ENCODE data around the gene KLF13. TPM values are rescaled to one million over a fixed set of nuclear protein-coding genes. Genes with fewer than 3 reads are reported as not detected.

The KLF13 gene
- total RNA-seq, 1 donor from 2014 or later, result 129 TPM

DNA sequence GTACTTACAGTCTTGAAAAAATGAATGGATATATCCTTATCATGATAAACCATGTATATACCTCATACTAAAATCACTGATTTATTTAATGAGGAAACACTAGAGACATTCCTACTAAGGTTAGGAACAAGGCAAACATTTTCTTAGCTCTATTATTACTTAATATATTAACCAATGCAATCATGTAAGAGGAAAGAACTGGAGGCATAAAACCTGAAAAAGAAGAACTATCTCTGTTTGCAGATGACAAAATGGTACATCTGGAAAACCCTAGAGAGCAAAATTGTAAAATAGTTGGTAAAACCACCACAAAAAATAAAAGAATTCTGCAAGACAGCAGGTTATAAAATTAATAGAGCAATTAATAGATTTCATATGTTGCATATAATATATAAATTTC lies 81.2 kb downstream of the KLF13 start:
- peaks cover 7% of the 10 kb centered on the region for H3K27me3 Mint-ChIP-seq (ENCODE audit: insufficient read depth)
- intact Hi-C loops (cut with micrococcal nuclease), result no loop called here
- no peak overlapping the region for H3K27ac Mint-ChIP-seq
- H3K9me3 Mint-ChIP-seq, result peaks cover 39% of the 10 kb centered on the region
- H3K36me3 Mint-ChIP-seq (ENCODE audit: low read depth), result peaks cover 18% of the 10 kb centered on the region
- H3K4me1 Mint-ChIP-seq (ENCODE audit: low read depth), result peaks cover 18% of the 10 kb centered on the region
- no peak for DNase-seq (ENCODE audit: low spot score)
- H3K4me3 Mint-ChIP-seq, result no peak overlapping the region

GRCh38 chr15:31408724-31409123 lies 82.1 kb downstream of the KLF13 start:
- no peak overlapping the region for H3K4me3 Mint-ChIP-seq
- H3K36me3 Mint-ChIP-seq (ENCODE audit: low read depth), result peaks cover 18% of the 10 kb centered on the region
- no peak overlapping the region for H3K27ac Mint-ChIP-seq
- H3K4me1 Mint-ChIP-seq (ENCODE audit: low read depth), result peaks cover 23% of the 10 kb centered on the region
- intact Hi-C loops (cut with micrococcal nuclease), result no loop called here
- no peak for DNase-seq (ENCODE audit: low spot score)
- H3K9me3 Mint-ChIP-seq, result peaks cover 39% of the 10 kb centered on the region
- peaks cover 7% of the 10 kb centered on the region for H3K27me3 Mint-ChIP-seq (ENCODE audit: insufficient read depth)

DNA sequence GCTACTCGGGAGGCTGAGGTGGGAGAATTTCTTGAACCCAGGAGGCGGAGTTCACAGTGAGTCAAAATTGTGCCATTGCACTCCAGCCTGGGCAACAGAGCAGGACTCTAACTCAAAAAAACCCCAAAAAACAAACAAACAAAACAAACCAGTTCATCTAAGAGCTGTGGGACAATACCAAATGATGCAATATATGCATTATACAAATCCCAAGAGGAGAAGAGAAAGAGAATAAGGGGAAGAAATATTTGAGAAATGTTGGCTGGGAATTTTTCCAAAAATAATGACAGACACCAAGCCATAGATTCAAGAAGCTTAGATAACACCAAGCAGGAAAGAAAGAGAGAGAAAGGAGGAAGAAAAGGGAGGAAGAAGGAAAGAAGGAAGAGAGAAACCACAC lies 82.5 kb downstream of the KLF13 start:
- intact Hi-C loops (cut with micrococcal nuclease), result no loop called here
- no peak for DNase-seq (ENCODE audit: low spot score)
- H3K4me3 Mint-ChIP-seq, result no peak overlapping the region
- peaks cover 7% of the 10 kb centered on the region for H3K27me3 Mint-ChIP-seq (ENCODE audit: insufficient read depth)
- H3K9me3 Mint-ChIP-seq, result peaks cover 39% of the 10 kb centered on the region
- peaks cover 23% of the 10 kb centered on the region for H3K4me1 Mint-ChIP-seq (ENCODE audit: low read depth)
- no peak overlapping the region for H3K27ac Mint-ChIP-seq
- peaks cover 18% of the 10 kb centered on the region for H3K36me3 Mint-ChIP-seq (ENCODE audit: low read depth)

GRCh38 chr15:31412824-31413223 lies 86.2 kb downstream of the KLF13 start:
- intact Hi-C loops (cut with micrococcal nuclease), result no loop called here
- H3K27me3 Mint-ChIP-seq (ENCODE audit: insufficient read depth), result peaks cover 7% of the 10 kb centered on the region
- peaks cover 24% of the 10 kb centered on the region for H3K9me3 Mint-ChIP-seq
- no peak overlapping the region for H3K27ac Mint-ChIP-seq
- DNase-seq (ENCODE audit: low spot score), result no peak
- peaks cover 10% of the 10 kb centered on the region for H3K36me3 Mint-ChIP-seq (ENCODE audit: low read depth)
- no peak overlapping the region for H3K4me3 Mint-ChIP-seq
- H3K4me1 Mint-ChIP-seq (ENCODE audit: low read depth), result peaks cover 7% of the 10 kb centered on the region

DNA sequence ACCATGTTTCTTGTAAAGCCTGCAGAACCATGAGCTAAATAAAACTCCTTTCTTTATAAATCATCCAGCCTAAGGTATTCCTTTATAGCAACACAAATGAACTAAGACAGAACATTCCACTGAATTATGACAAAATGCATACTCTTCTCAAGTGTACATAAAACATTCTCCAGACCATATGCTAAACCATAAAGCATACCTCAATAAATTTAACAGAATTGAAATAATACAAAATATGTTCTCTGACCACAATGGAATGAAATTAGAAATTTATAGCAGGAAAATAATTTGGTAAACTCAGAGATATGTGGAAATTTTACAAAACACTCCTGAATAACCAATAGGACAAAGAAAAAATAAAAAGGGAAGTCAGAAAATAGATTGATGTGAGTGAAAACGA lies 88.6 kb downstream of the KLF13 start:
- no peak overlapping the region for H3K27ac Mint-ChIP-seq
- H3K4me3 Mint-ChIP-seq, result no peak overlapping the region
- H3K9me3 Mint-ChIP-seq, result peaks cover 26% of the 10 kb centered on the region
- no peak for DNase-seq (ENCODE audit: low spot score)
- H3K36me3 Mint-ChIP-seq (ENCODE audit: low read depth), result peaks cover 4% of the 10 kb centered on the region
- H3K27me3 Mint-ChIP-seq (ENCODE audit: insufficient read depth), result peaks cover 6% of the 10 kb centered on the region
- H3K4me1 Mint-ChIP-seq (ENCODE audit: low read depth), result peaks cover 7% of the 10 kb centered on the region
- intact Hi-C loops (cut with micrococcal nuclease), result no loop called here

GRCh38 chr15:31419820-31420219 lies 93.2 kb downstream of the KLF13 start:
- H3K9me3 Mint-ChIP-seq, result peaks cover 27% of the 10 kb centered on the region
- intact Hi-C loops (cut with micrococcal nuclease), result no loop called here
- no peak overlapping the region for H3K4me3 Mint-ChIP-seq
- H3K36me3 Mint-ChIP-seq (ENCODE audit: low read depth), result peaks cover 3% of the 10 kb centered on the region
- DNase-seq (ENCODE audit: low spot score), result no peak
- peaks cover 8% of the 10 kb centered on the region for H3K27me3 Mint-ChIP-seq (ENCODE audit: insufficient read depth)
- no peaks in the 10 kb centered on the region for H3K4me1 Mint-ChIP-seq (ENCODE audit: low read depth)
- H3K27ac Mint-ChIP-seq, result no peak overlapping the region

DNA sequence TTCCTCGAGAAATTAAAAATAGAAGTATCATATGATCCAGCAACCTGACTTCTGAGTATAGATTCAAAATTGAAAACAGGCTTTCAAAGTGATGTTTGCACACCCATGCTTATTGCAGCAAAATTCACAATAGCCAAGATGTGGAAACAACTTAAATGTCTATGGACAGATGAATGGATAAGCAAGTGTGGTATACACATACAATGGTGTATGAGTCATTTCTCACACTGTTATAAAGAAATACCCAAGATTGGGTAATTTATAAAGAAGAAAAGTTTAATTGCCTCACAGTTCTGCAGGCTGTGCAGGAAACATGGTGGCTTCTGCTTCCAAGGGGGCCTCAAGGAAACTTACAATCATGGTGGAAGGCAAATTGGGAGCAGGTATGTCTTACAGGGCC lies 100.8 kb downstream of the KLF13 start:
- intact Hi-C loops (cut with micrococcal nuclease), result no loop called here

More for the DNA sequence above, 100.8 kb downstream of the KLF13 start:
- no peak overlapping the region for H3K27ac Mint-ChIP-seq
- H3K4me3 Mint-ChIP-seq, result no peak overlapping the region
- DNase-seq (ENCODE audit: low spot score), result no peak
- peaks cover 1% of the 10 kb centered on the region for H3K36me3 Mint-ChIP-seq (ENCODE audit: low read depth)
- H3K4me1 Mint-ChIP-seq (ENCODE audit: low read depth), result peaks cover 36% of the 10 kb centered on the region
- peaks cover 5% of the 10 kb centered on the region for H3K9me3 Mint-ChIP-seq
- H3K27me3 Mint-ChIP-seq (ENCODE audit: insufficient read depth), result peaks cover 5% of the 10 kb centered on the region

Other genes with a start within 250 kb of the KLF13 start
- gene TRPM1, start 225.1 kb upstream of the KLF13 start, total RNA-seq, result not detected in 2 replicates